Stimulated activated memory B cell treated with anti-CD40 and anti-IgM and Interleukin-4, amounts not matched to agents 10 μg/mL and 1 μg/mL and 100 μg/mL, for 72 hours (primary cell): Measurements from ENCODE around the gene CFAP58.

Experiments used
- ATAC-seq: fragments of 150-1000 bp; cut with Tn5 transposase; 2 replicates; pipeline ENCODE4 v1.10.0; 2021
- H3K27ac Mint-ChIP-seq: one replicate; pipeline ENCODE4 v1.8.0; 2022; ENCODE audit warnings: mild to moderate bottlenecking, mixed read lengths
- H3K27me3 Mint-ChIP-seq: one replicate; pipeline ENCODE4 v1.8.0; 2022; ENCODE audit warnings: mixed read lengths
- H3K36me3 Mint-ChIP-seq: one replicate; pipeline ENCODE4 v1.8.0; 2022; ENCODE audit warnings: mixed read lengths
- H3K4me1 Mint-ChIP-seq: one replicate; pipeline ENCODE4 v1.8.0; 2022; ENCODE audit warnings: mixed read lengths
- H3K4me3 Mint-ChIP-seq: one replicate; pipeline ENCODE4 v1.8.0; 2022; ENCODE audit warnings: mild to moderate bottlenecking, moderate library complexity, mixed read lengths
- H3K9me3 Mint-ChIP-seq: one replicate; pipeline ENCODE4 v1.8.0; 2022; ENCODE audit warnings: mixed read lengths

The CFAP58 gene

DNA sequence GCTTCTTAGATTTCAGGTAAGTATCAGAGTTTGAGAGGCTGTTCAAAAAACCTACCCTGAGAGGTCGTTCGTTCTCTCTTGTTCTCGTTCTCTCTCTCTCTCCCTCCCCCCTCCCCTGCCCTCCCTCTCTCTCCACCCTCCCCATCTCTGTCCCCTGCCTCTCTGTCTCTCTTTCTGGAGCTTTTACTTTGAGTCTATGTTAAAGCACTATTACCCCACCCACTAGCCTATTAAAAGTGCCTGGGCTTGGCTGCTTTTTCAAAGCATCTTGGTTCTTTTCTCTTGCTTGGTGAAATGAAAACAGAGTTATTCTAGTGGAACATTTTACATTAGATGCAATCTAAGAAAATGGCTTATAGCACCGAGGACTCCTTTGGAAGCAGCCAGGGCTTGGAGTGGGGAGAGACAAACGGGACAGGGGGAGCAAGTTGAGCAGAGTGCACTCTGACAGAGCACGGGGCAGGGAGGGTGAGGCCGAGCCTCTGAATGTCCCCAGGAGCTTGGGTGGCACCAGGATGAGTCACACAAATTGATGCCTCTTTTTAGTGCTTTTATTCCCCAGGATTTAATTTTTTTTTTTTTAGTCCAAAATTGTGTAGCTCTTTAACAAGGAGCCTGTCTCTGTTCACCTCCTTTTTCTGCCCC, 134.3 kb downstream of the CFAP58 start:
- Mint-ChIP-seq H3K27ac (no peak overlapping the region), H3K9me3 (peaks cover 3% of the 10 kb centered on the region), H3K27me3 (peaks cover 36% of the 10 kb centered on the region), H3K4me3 (no peak overlapping the region), H3K4me1 (no peaks in the 10 kb centered on the region), H3K36me3 (no peaks in the 10 kb centered on the region)
- no peak for ATAC-seq

DNA sequence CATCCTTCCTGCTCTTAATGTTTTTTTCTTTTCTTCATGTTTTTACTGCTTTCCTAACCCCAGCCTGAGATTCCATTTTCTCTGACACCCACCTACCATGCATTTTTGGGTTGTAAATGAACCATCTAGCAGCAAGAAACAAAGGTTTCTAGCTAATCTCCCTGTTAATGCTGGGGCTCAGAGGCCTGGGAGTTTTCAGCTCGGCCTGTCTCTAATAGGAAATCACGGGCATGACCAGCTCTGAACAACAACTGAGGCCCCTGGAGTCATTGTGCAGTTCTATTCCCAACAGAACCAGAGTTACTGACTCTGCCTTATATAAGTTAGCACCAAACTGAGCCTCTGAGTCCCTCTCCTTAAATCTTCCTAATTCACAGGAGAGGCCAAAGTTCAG, 134.8 kb downstream of the CFAP58 start:
- Mint-ChIP-seq H3K27ac (no peak overlapping the region), H3K27me3 (peaks cover 31% of the 10 kb centered on the region), H3K4me3 (no peak overlapping the region), H3K36me3 (no peaks in the 10 kb centered on the region), H3K4me1 (no peaks in the 10 kb centered on the region), H3K9me3 (peaks cover 3% of the 10 kb centered on the region)
- ATAC-seq, result no peak

DNA sequence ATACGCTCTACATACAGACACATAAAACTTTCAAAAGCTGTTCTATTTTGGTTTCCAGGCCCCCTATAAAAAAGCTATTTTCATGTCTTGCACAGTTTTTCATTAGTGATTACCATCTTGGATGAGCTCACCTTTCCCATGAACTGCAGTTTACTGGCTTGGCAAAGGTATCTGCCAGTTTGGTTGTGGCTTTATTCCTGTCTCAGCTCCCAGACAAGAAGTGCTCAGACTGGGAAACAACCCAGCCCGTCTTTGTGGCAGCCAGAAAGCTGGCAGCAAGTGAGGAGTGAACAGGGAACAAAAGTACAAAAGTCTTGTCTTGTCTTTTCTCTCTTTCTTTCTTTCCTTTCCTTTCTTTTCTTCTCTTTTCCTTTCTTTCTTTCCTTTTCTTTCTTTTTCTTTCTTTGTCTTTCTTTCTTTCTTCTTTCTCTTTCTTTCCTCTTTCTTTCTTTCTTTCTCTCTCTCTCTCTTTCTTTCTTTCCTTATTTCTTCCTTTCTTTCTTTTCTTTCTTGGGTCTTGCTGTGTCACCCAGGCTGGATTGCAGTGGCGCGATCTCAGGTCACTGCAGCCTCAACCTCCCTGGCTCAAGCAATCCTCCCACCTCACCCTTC, 138.8 kb downstream of the CFAP58 start:
- Mint-ChIP-seq H3K4me1 (no peaks in the 10 kb centered on the region), H3K27ac (no peak overlapping the region), H3K4me3 (no peak overlapping the region), H3K27me3 (peaks cover 21% of the 10 kb centered on the region), H3K9me3 (peaks cover 4% of the 10 kb centered on the region), H3K36me3 (no peaks in the 10 kb centered on the region)
- no peak for ATAC-seq

DNA sequence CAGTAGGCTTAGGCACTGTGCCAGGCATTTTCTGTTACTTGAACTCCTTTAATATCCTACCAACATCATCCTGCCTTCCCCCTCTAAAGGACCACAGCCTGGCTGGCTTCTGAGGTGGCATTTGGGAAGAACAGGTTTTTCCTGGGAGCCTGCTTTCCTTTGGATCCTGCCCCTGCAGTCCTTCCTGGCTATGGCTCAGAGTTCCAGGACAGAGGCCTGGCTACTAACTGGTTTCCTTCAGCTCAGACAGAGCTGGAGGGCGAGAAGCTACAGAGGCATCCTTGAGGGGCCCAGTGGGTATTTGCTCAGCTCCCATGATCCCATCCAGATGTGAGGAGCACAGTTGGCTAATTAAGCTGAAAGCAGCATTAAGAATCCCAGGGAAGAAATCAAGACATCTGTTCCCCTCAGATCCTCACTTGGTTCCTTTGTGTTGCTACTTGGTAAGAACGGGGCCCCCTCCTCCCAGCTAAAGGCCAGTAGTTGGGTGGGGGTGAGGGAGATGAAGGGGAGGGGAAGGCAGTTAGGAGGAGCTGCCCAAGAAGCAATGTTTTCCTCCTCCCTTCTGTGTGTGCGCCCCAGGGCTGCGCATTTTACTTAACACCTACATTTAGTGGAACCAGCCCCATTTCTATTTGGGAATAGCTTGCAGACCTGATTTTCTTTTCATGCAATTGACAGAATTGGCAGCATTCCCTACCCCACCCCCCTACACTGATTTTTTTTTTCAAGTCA, 144.9 kb downstream of the CFAP58 start:
- no peak for ATAC-seq
- Mint-ChIP-seq H3K9me3 (peaks cover 4% of the 10 kb centered on the region), H3K36me3 (no peaks in the 10 kb centered on the region), H3K27ac (no peak overlapping the region), H3K4me1 (no peaks in the 10 kb centered on the region), H3K4me3 (no peak overlapping the region), H3K27me3 (peaks cover 14% of the 10 kb centered on the region)

DNA sequence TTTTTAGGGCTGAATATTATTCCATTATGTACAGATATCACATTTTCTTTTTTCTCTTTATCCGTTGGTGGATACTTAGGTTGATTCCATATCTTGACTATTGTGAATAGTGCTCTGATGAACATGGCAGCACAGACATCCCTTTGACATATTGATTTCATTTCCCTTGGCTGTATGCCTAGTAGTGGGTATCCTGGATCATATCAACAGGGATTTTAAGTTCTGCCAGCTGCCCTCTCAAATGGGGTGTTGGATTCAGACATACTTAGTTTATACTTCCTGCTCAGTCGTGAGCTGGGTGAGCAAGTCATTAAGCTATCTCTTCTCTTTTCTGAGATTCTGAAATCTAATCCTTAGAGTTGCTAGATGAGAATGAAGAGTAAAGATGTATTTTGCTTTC, 147.8 kb downstream of the CFAP58 start:
- ATAC-seq, result no peak
- H3K27ac Mint-ChIP-seq, result no peak overlapping the region
- no peak overlapping the region for H3K4me3 Mint-ChIP-seq
- H3K4me1 Mint-ChIP-seq, result no peaks in the 10 kb centered on the region
- H3K36me3 Mint-ChIP-seq, result no peaks in the 10 kb centered on the region
- H3K9me3 Mint-ChIP-seq, result no peaks in the 10 kb centered on the region
- peaks cover 6% of the 10 kb centered on the region for H3K27me3 Mint-ChIP-seq

DNA sequence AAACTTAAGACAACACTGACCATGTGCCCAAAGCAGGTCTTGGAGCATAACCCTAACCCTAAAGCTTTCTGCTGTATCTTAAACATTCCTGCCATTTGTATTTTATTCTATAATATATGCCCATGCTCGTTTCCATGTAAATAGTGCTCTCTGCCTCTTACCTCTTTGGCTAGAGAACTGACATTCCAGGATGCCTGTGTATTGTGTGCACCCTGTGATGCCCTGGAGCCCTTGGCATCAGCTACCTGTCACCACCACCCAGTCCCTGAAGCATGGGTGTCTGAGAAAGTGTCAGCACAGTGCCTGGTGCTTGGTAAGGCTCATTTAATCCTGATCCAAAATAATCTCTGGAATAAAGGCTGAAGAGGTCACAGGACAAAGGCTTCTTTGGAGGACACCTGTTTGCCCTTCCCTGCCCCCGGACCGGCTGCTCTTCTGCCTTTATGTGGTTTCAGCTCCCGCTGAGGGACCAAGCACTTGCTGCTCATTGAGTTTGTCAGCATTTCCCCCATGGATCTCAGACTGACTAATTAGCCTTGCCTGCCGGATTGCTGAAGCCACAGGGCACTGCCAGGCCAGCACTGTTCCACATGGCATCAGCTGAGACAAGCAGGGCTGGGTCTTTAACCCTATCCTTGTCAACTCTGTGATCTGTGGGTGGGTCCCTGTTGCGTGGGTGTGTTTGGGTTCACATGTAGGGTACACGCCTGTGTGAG, 148.4 kb downstream of the CFAP58 start:
- ATAC-seq, result no peak
- H3K4me3 Mint-ChIP-seq, result no peak overlapping the region
- peaks cover 5% of the 10 kb centered on the region for H3K27me3 Mint-ChIP-seq
- H3K9me3 Mint-ChIP-seq, result no peaks in the 10 kb centered on the region
- no peaks in the 10 kb centered on the region for H3K36me3 Mint-ChIP-seq
- H3K27ac Mint-ChIP-seq, result no peak overlapping the region
- H3K4me1 Mint-ChIP-seq, result no peaks in the 10 kb centered on the region

DNA sequence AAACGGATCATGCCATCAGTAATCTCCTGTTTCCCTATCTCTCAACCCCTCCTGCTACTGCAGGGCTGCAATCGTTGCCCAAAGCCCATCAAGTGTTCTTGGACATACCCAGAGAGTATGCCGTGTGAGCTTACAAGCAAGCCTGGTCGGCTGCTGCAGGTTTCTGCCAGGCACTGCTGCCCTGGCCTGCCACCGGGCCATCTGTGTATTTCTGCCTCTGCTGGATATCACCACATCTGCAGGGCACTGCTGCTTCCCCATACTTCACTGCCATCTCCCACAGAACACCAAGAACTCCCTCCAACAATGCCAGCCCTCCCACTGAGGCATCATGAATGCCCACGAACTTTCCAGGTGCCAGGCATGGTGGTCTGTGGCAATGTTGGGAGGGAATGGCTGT, 149.3 kb downstream of the CFAP58 start:
- Mint-ChIP-seq H3K27ac (no peak overlapping the region), H3K36me3 (no peaks in the 10 kb centered on the region), H3K27me3 (peaks cover 13% of the 10 kb centered on the region), H3K4me1 (no peaks in the 10 kb centered on the region), H3K9me3 (no peaks in the 10 kb centered on the region), H3K4me3 (no peak overlapping the region)
- ATAC-seq, result no peak
